Measurements from ENCODE around the gene PER1.

DNA sequence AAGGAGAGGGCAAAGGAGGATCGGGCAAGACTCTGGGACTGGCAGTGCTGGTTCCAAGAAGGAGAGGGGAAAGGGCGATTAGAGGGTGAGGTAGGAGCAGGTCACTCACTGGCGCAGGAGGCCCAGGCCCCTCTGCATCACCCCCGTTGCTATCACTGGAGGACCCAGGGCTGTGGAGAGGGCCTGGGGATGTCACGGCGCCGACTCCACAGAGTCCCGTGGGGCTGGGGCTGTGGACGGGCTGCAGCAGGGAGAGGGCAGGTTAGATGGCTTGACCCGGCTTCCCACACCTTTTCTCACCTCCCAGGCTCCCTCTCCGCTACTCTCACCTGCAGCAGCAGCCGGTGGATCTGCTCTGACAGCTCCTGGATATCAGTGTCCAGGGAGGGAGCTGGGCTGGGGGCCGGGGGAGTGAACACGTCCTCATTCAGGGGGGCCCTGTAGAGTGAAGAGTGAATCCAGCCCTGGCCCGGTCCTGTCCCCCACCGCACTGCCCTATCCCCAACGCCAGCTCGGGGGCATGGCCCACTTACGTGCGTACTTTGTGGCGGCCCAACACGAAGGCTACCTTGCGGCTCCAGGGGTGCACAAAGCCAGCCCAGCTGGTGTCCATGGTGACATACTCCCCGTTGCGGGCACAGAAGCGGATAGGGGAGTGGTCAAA, 4.9 kb downstream of the PER1 start:
- TF ChIP-seq POLR2A (IDR thresholded peaks at IDR 0.05) (no peak), POLR2AphosphoS5 (IDR thresholded peaks at IDR 0.05) (no peak)
- TF ChIP-seq, protein P1, sequence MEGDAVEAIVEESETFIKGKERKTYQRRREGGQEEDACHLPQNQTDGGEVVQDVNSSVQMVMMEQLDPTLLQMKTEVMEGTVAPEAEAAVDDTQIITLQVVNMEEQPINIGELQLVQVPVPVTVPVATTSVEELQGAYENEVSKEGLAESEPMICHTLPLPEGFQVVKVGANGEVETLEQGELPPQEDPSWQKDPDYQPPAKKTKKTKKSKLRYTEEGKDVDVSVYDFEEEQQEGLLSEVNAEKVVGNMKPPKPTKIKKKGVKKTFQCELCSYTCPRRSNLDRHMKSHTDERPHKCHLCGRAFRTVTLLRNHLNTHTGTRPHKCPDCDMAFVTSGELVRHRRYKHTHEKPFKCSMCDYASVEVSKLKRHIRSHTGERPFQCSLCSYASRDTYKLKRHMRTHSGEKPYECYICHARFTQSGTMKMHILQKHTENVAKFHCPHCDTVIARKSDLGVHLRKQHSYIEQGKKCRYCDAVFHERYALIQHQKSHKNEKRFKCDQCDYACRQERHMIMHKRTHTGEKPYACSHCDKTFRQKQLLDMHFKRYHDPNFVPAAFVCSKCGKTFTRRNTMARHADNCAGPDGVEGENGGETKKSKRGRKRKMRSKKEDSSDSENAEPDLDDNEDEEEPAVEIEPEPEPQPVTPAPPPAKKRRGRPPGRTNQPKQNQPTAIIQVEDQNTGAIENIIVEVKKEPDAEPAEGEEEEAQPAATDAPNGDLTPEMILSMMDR (IDR thresholded peaks at IDR 0.05): no peak
